WTC11 (cell line): ENCODE results near the gene SPATA6.

Experiments used
- CBFB ChIP-seq: sonication (generic); formaldehyde crosslinking; IDR thresholded peaks from 2 replicates; pipeline ENCODE4 v1.8.1; 2022; ENCODE audit warnings: mild to moderate bottlenecking, low read depth, missing genetic modification reagents
- CREB1 ChIP-seq: sonication (generic); formaldehyde crosslinking; IDR thresholded peaks from 2 replicates; pipeline ENCODE4 v1.8.0; 2023; ENCODE audit warnings: mild to moderate bottlenecking, missing genetic modification reagents
- FOXK1 ChIP-seq: sonication (generic); formaldehyde crosslinking; IDR thresholded peaks from 2 replicates; pipeline ENCODE4 v1.8.0; 2022; ENCODE audit warnings: mild to moderate bottlenecking, moderate library complexity, missing genetic modification reagents
- USF2 ChIP-seq: sonication (generic); formaldehyde crosslinking; IDR thresholded peaks from 2 replicates; pipeline ENCODE4 v1.8.1; 2023; ENCODE audit warnings: mild to moderate bottlenecking, missing genetic modification reagents, moderate library complexity
- ZNF121 ChIP-seq: sonication (generic); formaldehyde crosslinking; IDR thresholded peaks from 2 replicates; pipeline ENCODE4 v1.8.0; 2023; ENCODE audit warnings: missing genetic modification reagents
- ZNF232 ChIP-seq: sonication (generic); formaldehyde crosslinking; IDR thresholded peaks from 2 replicates; pipeline ENCODE4 v1.8.0; 2022; ENCODE audit warnings: mild to moderate bottlenecking, missing genetic modification reagents
- ZNF416 ChIP-seq: fragments of 250-450 bp; sonication (Bioruptor Pico); IDR thresholded peaks from 2 replicates; pipeline ENCODE4 v1.9.0; 2021; ENCODE audit warnings: mild to moderate bottlenecking, inconsistent platforms
- ZNF423 ChIP-seq: fragments of 250-450 bp; sonication (Bioruptor Pico); IDR thresholded peaks from 2 replicates; pipeline ENCODE4 v2.1.2; 2022; ENCODE audit warnings: mild to moderate bottlenecking, moderate library complexity
- TF ChIP-seq, protein P1 (sequence below): fragments of 200-600 bp; IDR thresholded peaks from 2 replicates; pipeline ENCODE4 v1.8.0; 2022; ENCODE audit warnings: antibody characterized with exemption
- TF ChIP-seq, protein P2 (sequence below): sonication (generic); formaldehyde crosslinking; IDR thresholded peaks from 2 replicates; pipeline ENCODE4 v1.8.0; 2022; ENCODE audit warnings: mild to moderate bottlenecking, missing genetic modification reagents

DNA sequence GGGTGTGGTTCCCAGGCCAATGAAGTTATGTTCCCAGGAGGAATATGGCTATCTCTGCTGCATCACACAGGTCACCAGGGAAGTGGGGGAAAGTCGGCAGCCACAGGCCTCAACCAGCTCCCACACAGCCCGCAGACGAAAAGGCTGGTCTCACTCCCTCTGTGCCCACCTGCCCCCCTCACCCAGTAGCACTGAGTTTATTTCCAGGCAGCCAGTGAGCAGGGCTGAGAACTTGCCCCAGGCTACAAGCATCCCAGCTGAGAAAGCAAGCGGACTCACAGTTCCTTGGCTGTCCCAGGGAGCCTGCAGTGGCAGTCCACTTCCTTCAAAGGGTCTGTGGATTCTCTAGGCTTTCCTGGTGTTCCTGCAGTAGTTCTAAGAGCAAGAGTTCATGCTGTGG is 180.6 kb downstream of the SPATA6 start:
- TF ChIP-seq ZNF423 (CRISPR knock-in tag) (no peak), ZNF232 (CRISPR knock-in tag) (no peak), CREB1 (CRISPR knock-in tag) (no peak), ZNF121 (CRISPR knock-in tag) (no peak), ZNF416 (CRISPR knock-in tag) (no peak), CBFB (no peak), FOXK1 (CRISPR knock-in tag) (no peak), USF2 (CRISPR knock-in tag) (no peak)
- TF ChIP-seq, protein P1, sequence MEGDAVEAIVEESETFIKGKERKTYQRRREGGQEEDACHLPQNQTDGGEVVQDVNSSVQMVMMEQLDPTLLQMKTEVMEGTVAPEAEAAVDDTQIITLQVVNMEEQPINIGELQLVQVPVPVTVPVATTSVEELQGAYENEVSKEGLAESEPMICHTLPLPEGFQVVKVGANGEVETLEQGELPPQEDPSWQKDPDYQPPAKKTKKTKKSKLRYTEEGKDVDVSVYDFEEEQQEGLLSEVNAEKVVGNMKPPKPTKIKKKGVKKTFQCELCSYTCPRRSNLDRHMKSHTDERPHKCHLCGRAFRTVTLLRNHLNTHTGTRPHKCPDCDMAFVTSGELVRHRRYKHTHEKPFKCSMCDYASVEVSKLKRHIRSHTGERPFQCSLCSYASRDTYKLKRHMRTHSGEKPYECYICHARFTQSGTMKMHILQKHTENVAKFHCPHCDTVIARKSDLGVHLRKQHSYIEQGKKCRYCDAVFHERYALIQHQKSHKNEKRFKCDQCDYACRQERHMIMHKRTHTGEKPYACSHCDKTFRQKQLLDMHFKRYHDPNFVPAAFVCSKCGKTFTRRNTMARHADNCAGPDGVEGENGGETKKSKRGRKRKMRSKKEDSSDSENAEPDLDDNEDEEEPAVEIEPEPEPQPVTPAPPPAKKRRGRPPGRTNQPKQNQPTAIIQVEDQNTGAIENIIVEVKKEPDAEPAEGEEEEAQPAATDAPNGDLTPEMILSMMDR: no peak
- TF ChIP-seq, protein P2, sequence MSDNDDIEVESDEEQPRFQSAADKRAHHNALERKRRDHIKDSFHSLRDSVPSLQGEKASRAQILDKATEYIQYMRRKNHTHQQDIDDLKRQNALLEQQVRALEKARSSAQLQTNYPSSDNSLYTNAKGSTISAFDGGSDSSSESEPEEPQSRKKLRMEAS (CRISPR knock-in tag): no peak
